ENCODE measurements around the gene NFS1.

GRCh38 chr20:35637276-35637675 lies 61.9 kb downstream of the NFS1 start:
- TF ChIP-seq CTCF (IDR thresholded peaks at IDR 0.05) (no peak), FOXM1 (IDR thresholded peaks at IDR 0.05; ENCODE audit: low read depth) (no peak), POLR2AphosphoS5 (IDR thresholded peaks at IDR 0.05; ENCODE audit: low read depth, low read length) (no peak), TEAD4 (IDR thresholded peaks at IDR 0.05; ENCODE audit: borderline replicate concordance, insufficient read depth) (no peak), EP300 (IDR thresholded peaks at IDR 0.05; ENCODE audit: borderline replicate concordance in 1 of 2, low read depth in 1 of 2, low read length in 1 of 2) (no peak), RFX5 (IDR thresholded peaks at IDR 0.05; ENCODE audit: low read length) (no peak), EZH2phosphoT487 (IDR thresholded peaks at IDR 0.05; ENCODE audit: borderline replicate concordance, low read depth) (no peak), RAD21 (IDR thresholded peaks at IDR 0.05; ENCODE audit: low read length) (no peak), MAX (IDR thresholded peaks at IDR 0.05; ENCODE audit: low read depth) (no peak), TAF1 (IDR thresholded peaks at IDR 0.05; ENCODE audit: borderline replicate concordance, low read depth, low read length) (no peak), REST (IDR thresholded peaks at IDR 0.05; ENCODE audit: low read depth, low read length) (no peak)
